Spinal cord (tissue), 10 donors: ENCODE measurements around the gene RERG. TPM values are rescaled to one million over a fixed set of nuclear protein-coding genes. Genes with fewer than 3 reads are reported as not detected.

Experiments used
- DNase-seq, 6 donors: peaks; one replicate each; pipeline versions ENCODE4 v3.0.0 to v3.0.0-alpha.2; 2013 to 2015; ENCODE audit warnings: low spot score in 6 of 6, low read depth in 4 of 6
- H3K27ac ChIP-seq: one replicate; pipeline ENCODE4 v1.5.1; 2013; ENCODE audit warnings: low read depth, low read length, control low read depth
- H3K27me3 ChIP-seq: one replicate; pipeline ENCODE4 v1.6.1; 2013; ENCODE audit warnings: low read length; ENCODE audit not compliant: control insufficient read depth, insufficient read depth
- H3K36me3 ChIP-seq: one replicate; pipeline ENCODE4 v1.6.1; 2013; ENCODE audit warnings: low read length; ENCODE audit not compliant: control insufficient read depth, insufficient read depth
- H3K4me1 ChIP-seq: one replicate; pipeline ENCODE4 v1.6.1; 2013; ENCODE audit warnings: low read length; ENCODE audit not compliant: control insufficient read depth, insufficient read depth
- H3K4me3 ChIP-seq: one replicate; pipeline ENCODE4 v1.5.1; 2013; ENCODE audit warnings: low read depth, low read length, control low read depth
- H3K9me3 ChIP-seq: one replicate; pipeline ENCODE4 v1.6.1; 2013; ENCODE audit warnings: low read length; ENCODE audit not compliant: control insufficient read depth, insufficient read depth
- WGBS: methylation state at CpG from one replicate; pipeline ENCODE4 v1.1.5; 2013; ENCODE audit warnings: missing lambda C conversion rate; ENCODE audit not compliant: insufficient coverage; 5-methylcytosine and 5-hydroxymethylcytosine counted together
- polyA plus RNA-seq, 2 donors: library from polyadenylated mRNA; unstranded; fragments of 120-200 nt; gene quantifications; one replicate each; pipeline ENCODE4 v1.2.1, GENCODE V29; 2013; ENCODE audit not compliant: insufficient read length in 2 of 2
- total RNA-seq, 2 donors: library from RNA; depleted of rRNA in 1 of 2; stranded (reverse); fragments of 120-200 nt in 1 of 2; fragments of >200 nt in 1 of 2; gene quantifications; one replicate each; pipeline versions ENCODE4 v1.2.3 to v1.2.4, GENCODE V29; 2013 to 2014
- donor health status: healthy.

RERG gene
- total and polyA plus RNA-seq, 4 donors = 6.6 to 17.5 (median 10.5) TPM

GRCh38 chr12:15208140-15208539, 13.1 kb downstream of the RERG start:
- WGBS = no CpG with 5 or more reads among the region's 2 CpGs
- DNase-seq = no peak
- Histone ChIP-seq H3K9me3 (peaks cover 1% of the 10 kb centered on the region), H3K4me3 (no peak overlapping the region), H3K27ac (no peak overlapping the region), H3K4me1 (no peaks in the 10 kb centered on the region), H3K36me3 (no peaks in the 10 kb centered on the region), H3K27me3 (no peaks in the 10 kb centered on the region)

GRCh38 chr12:15206831-15207389, 14.3 kb downstream of the RERG start:
- Histone ChIP-seq H3K27ac (no peak overlapping the region), H3K27me3 (no peaks in the 10 kb centered on the region), H3K9me3 (peaks cover 3% of the 10 kb centered on the region), H3K4me1 (no peaks in the 10 kb centered on the region), H3K4me3 (no peak overlapping the region), H3K36me3 (no peaks in the 10 kb centered on the region)
- WGBS = no CpG with 5 or more reads among the region's 4 CpGs
- peak in 1 of 6 donors; percentile 38 for DNase-seq

- no CpG with 5 or more reads among the region's 4 CpGs for WGBS
- no peaks in the 10 kb centered on the region for H3K36me3 ChIP-seq
- DNase-seq = no peak
Measured at GRCh38 chr12:15206338-15206737, 14.9 kb downstream of the RERG start.

GRCh38 chr12:15205341-15206010, 15.7 kb downstream of the RERG start:
- 80% methylated on average over 1 of the region's 8 CpGs for WGBS
- H3K27me3 ChIP-seq = no peaks in the 10 kb centered on the region
- no peak overlapping the region for H3K27ac ChIP-seq
- H3K9me3 ChIP-seq = peaks cover 3% of the 10 kb centered on the region
- no peaks in the 10 kb centered on the region for H3K36me3 ChIP-seq
- DNase-seq = no peak
- H3K4me1 ChIP-seq = no peaks in the 10 kb centered on the region
- H3K4me3 ChIP-seq = no peak overlapping the region

More at GRCh38 chr12:15206338-15206737, 14.9 kb downstream of the RERG start:
- no peaks in the 10 kb centered on the region for H3K27me3 ChIP-seq
- H3K4me3 ChIP-seq = no peak overlapping the region
- no peak overlapping the region for H3K27ac ChIP-seq
- no peaks in the 10 kb centered on the region for H3K4me1 ChIP-seq
- peaks cover 3% of the 10 kb centered on the region for H3K9me3 ChIP-seq

GRCh38 chr12:15201456-15201855, 19.8 kb downstream of the RERG start:
- no peaks in the 10 kb centered on the region for H3K4me1 ChIP-seq
- H3K36me3 ChIP-seq = no peaks in the 10 kb centered on the region
- H3K27me3 ChIP-seq = no peaks in the 10 kb centered on the region
- no peak for DNase-seq
- no peak overlapping the region for H3K4me3 ChIP-seq
- H3K27ac ChIP-seq = no peak overlapping the region
- H3K9me3 ChIP-seq = peaks cover 3% of the 10 kb centered on the region

GRCh38 chr12:15201056-15201455, 20.2 kb downstream of the RERG start:
- Histone ChIP-seq H3K27me3 (no peaks in the 10 kb centered on the region), H3K27ac (no peak overlapping the region), H3K4me3 (no peak overlapping the region), H3K9me3 (peaks cover 3% of the 10 kb centered on the region), H3K4me1 (no peaks in the 10 kb centered on the region), H3K36me3 (no peaks in the 10 kb centered on the region)
- no peak for DNase-seq
- no CpG with 5 or more reads among the region's 1 CpG for WGBS

GRCh38 chr12:15200641-15201040, 20.6 kb downstream of the RERG start:
- Histone ChIP-seq H3K4me3 (no peak overlapping the region), H3K9me3 (peaks cover 3% of the 10 kb centered on the region), H3K4me1 (no peaks in the 10 kb centered on the region), H3K27ac (no peak overlapping the region), H3K27me3 (no peaks in the 10 kb centered on the region), H3K36me3 (no peaks in the 10 kb centered on the region)
- no peak for DNase-seq
- WGBS = 100% methylated on average over 2 of the region's 2 CpGs

GRCh38 chr12:15199930-15200329, 21.3 kb downstream of the RERG start:
- Histone ChIP-seq H3K4me1 (no peaks in the 10 kb centered on the region), H3K4me3 (no peak overlapping the region), H3K27ac (no peak overlapping the region), H3K36me3 (no peaks in the 10 kb centered on the region), H3K27me3 (no peaks in the 10 kb centered on the region), H3K9me3 (peaks cover 3% of the 10 kb centered on the region)
- no peak for DNase-seq
- no CpG with 5 or more reads among the region's 2 CpGs for WGBS

- Histone ChIP-seq H3K9me3 (no peaks in the 10 kb centered on the region), H3K4me3 (no peak overlapping the region), H3K27me3 (no peaks in the 10 kb centered on the region), H3K4me1 (no peaks in the 10 kb centered on the region), H3K27ac (no peak overlapping the region), H3K36me3 (no peaks in the 10 kb centered on the region)
- WGBS = no CpG with 5 or more reads among the region's 3 CpGs
- DNase-seq = no peak
Measured at GRCh38 chr12:15196678-15197505, 24.3 kb downstream of the RERG start.
